HG03439 (cell line): ENCODE data around the gene GRID2.
"Not testable (repeated sequence)": the region's sequence is repeated elsewhere in the genome, so short reads cannot be mapped to it uniquely, and the experiment has no call there.

Source experiments
- ATAC-seq: cut with Tn5 transposase; IDR thresholded peaks from one replicate; pipeline ENCODE4 v1.9.1; 2021; ENCODE audit warnings: mild to moderate bottlenecking, moderate library complexity; ENCODE audit not compliant: unreplicated experiment

GRID2 gene

GRCh38 chr4:92305148-92305877 is 1.5 kb downstream of the GRID2 start:
- no peak for ATAC-seq

GRCh38 chr4:92305878-92306520 is 2.2 kb downstream of the GRID2 start:
- ATAC-seq = no peak

GRCh38 chr4:92307181-92307580 is 3.4 kb downstream of the GRID2 start:
- ATAC-seq = no peak

GRCh38 chr4:92307866-92308265 is 4.1 kb downstream of the GRID2 start:
- no peak for ATAC-seq

GRCh38 chr4:92317047-92317446 is 13.3 kb downstream of the GRID2 start:
- ATAC-seq = no peak

- no peak for ATAC-seq
These were observed 24.3 kb downstream of the GRID2 start for GRCh38 chr4:92328095-92328494.

- ATAC-seq = no peak
These were observed 29.2 kb downstream of the GRID2 start for GRCh38 chr4:92333016-92333415.

- no peak for ATAC-seq
These were observed 31.1 kb downstream of the GRID2 start for GRCh38 chr4:92334716-92335350.

GRCh38 chr4:92339676-92340075 is 35.9 kb downstream of the GRID2 start:
- ATAC-seq = no peak

- ATAC-seq = no peak
These were observed 40.5 kb downstream of the GRID2 start for GRCh38 chr4:92344216-92344615.

GRCh38 chr4:92346289-92346688 is 42.5 kb downstream of the GRID2 start:
- ATAC-seq = no peak

- no peak for ATAC-seq
These were observed 54.2 kb downstream of the GRID2 start for GRCh38 chr4:92357966-92358365.

GRCh38 chr4:92359491-92359890 is 55.7 kb downstream of the GRID2 start:
- no peak for ATAC-seq

- ATAC-seq = no peak
These were observed 58.3 kb downstream of the GRID2 start for GRCh38 chr4:92362028-92362427.

- ATAC-seq = no peak
These were observed 64.9 kb downstream of the GRID2 start for GRCh38 chr4:92368653-92369052.

GRCh38 chr4:92381616-92382015 is 77.8 kb downstream of the GRID2 start:
- ATAC-seq = no peak

GRCh38 chr4:92382128-92382527 is 78.4 kb downstream of the GRID2 start:
- no peak for ATAC-seq

- ATAC-seq = peak; percentile 63
These were observed 83.8 kb downstream of the GRID2 start for GRCh38 chr4:92387459-92388069.

- no peak for ATAC-seq
These were observed 95.3 kb downstream of the GRID2 start for GRCh38 chr4:92399032-92399431.

- not testable (repeated sequence) for ATAC-seq
These were observed 99.8 kb downstream of the GRID2 start for GRCh38 chr4:92403525-92403924.

GRCh38 chr4:92406488-92406887 is 102.7 kb downstream of the GRID2 start:
- no peak for ATAC-seq

GRCh38 chr4:92421920-92422319 is 118.2 kb downstream of the GRID2 start:
- peak; percentile 85 for ATAC-seq
